Left colon (tissue), 2 donors: ENCODE measurements around the gene NRG2. TPM values are rescaled to one million over a fixed set of nuclear protein-coding genes. Genes with fewer than 3 reads are reported as not detected.
A peak's percentile ranks its signal among the peaks of the same experiment; 100 is the strongest.

Experiments
- ATAC-seq: fragments of 200-7000 bp; cut with Tn5 transposase; one replicate; pipeline ENCODE4 v1.9.1; 2020; ENCODE audit warnings: mild to moderate bottlenecking, moderate library complexity
- DNase-seq, 2 donors: peaks; one replicate each; pipeline ENCODE4 v3.0.0-alpha.2; 2020
- intact Hi-C, 2 donors: fragments of 100-400 bp; cut with DNase I in 1 of 2; cut with micrococcal nuclease in 1 of 2; formaldehyde crosslinking; loops; one replicate each; pipeline versions ENCODE4 v1.11.2 to v1.14.0; 2022; cut with DNase I, micrococcal nuclease
- total RNA-seq, 2 donors: library from RNA; stranded (reverse); fragmentation: NEBNext Ultra II Directional; extraction: Animal tissue kit (Norgen Biotek cat#: 25700); gene quantifications; one replicate each; pipeline ENCODE4 v1.2.1, GENCODE V29; 2021
- donor health status: DM: no; HTN: no; CAD: no.
- donor health status: DM: yes; HTN: yes; CAD: no.

Gene NRG2
- total RNA-seq, 2 donors from 2014 or later: 0.06 to 1.1 TPM

- intact Hi-C loops: no loop called here
- DNase-seq (no peak), ATAC-seq (no peak)
These were observed 781 bp downstream of the NRG2 start for GRCh38 chr5:140042393-140042642.

DNA sequence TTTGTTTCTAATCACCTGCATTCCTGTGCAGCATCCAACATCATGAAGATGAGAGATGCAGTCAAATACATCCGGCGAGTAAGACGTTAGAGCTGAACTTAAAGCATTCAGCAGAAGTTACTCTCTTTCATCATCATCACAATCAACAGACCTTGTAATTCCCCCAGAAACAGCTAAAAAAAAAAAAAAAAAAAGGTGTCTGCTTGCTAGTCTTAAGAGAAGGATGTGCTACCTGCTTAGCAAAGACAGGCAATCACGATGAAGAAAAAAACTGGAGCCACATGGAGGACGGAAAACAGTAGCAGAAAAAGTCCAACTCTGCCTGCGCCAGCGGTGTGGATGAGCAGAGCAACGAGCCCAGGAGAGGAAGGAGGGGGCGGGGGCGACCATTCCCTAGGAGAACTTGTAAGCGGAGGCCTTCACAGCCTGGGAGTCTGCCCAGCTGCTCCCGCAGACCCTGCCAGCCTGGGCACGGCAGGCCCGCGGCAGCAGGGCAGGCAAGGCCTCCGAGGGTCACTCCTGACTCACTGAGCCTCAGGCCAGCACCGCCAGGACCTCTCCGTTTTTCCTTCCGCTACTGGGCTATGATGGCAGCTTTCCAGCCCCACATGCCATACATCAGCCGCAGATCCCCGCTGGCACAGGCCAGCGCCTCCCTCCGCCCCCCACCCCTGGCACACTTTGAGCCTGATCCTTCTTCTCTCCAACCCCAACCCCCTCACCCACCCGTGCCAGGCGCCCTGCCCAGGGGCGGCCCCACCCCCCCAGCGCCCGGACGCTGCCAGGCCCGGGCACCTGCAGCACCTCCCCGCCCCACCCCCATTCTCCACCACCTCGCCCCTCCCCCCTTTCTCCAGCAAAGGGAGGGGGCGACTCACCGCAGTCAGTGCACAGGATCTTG is 1.4 kb downstream of the NRG2 start:
- peak; percentile 27 to 32 for DNase-seq
- intact Hi-C loops: no loop called here
- ATAC-seq: peak; percentile 34

DNA sequence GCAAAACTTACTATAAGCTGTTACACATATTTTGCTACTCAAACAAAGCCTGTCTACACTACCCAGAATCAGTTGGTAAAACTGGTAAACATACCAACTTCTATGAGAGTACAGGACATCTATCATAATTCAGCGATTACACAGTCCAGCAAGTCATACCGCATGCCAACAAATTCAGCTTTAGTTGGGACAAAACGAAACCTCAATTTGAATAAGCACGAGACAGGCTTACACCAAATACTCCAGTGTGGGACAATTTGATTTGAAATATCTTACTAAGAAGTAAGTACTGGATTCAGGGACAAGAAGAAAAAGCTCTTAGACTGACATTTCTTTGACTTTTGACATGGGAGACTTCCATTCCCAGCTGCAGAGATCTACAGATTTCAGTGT is 2.0 kb downstream of the NRG2 start:
- DNase-seq (no peak), ATAC-seq (no peak)
- intact Hi-C loops: no loop called here

GRCh38 chr5:140040358-140040757 is 2.7 kb downstream of the NRG2 start:
- no peak for DNase-seq
- intact Hi-C loops: no loop called here

DNA sequence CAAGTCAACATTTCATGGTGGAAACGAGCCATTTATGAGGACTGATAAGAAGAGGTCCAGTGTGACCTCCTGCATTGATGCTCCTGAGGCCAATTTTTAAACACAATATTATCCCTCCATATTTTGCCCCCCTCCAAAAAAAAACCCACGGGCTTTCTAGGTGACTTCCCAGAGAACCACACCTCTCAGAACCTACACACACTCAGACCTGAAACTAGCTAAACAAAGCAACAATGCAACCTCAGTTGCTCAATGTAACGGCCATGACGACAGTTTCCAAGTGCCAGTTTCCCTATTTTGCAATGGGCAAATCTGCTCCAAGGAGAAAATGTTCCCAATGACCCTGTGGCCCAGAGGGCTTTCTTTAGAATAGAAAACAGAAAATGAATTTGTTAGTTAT is 3.5 kb downstream of the NRG2 start:
- DNase-seq (no peak), ATAC-seq (no peak)
- intact Hi-C loops: no loop called here

More at GRCh38 chr5:140040358-140040757, 2.7 kb downstream of the NRG2 start:
- no peak for ATAC-seq

DNA sequence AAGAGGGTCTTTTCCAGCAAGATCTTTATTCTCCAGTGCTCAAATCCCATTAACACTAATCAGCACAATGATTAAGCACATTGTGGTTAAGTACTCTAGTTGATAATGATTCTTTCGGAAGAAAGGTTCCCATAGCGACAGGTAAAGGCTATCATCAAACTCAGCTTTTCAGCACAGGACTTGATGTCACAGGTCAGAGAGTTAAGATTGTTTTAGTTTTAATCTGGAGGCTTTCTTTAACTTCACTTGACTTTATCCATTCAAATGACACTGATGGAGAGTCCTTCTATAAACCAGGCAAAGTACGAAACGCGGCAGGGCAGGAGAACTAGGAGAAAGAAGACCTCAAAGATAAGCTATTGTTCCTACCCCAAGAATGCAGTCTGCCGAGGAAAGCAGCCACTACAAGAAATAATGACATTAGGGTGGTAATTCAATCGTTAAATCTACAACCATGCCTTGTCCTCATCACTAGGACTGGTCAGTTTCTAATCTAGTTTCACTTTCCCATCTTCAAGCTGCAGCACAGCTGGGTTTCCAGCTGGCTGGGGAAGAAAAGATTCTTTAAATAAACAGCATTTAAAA is 4.6 kb downstream of the NRG2 start:
- intact Hi-C loops: no loop called here
- DNase-seq: no peak
- no peak for ATAC-seq

DNA sequence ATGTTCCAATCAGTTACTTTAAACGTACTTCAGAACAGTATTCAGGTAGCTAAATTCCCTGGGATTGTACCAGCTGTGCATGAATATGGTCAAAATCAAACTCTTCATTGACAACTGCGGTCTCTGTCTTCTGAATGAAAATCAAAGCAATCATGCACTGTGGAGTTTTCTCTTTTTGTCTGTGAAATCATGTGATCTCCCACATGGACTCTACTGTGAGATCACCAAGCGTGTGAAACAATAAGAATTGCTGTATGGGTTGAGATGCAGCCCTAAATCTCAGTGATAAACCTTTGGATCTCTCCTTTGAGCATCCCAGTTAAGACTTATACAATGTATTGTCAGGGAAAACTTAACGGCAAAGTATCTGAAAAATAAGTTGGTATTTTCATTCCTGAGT is 6.1 kb downstream of the NRG2 start:
- DNase-seq (no peak), ATAC-seq (no peak)
- intact Hi-C loops: no loop called here

- intact Hi-C loops: no loop called here
- ATAC-seq (no peak), DNase-seq (no peak)
These were observed 7.2 kb downstream of the NRG2 start for GRCh38 chr5:140035881-140036280.

DNA sequence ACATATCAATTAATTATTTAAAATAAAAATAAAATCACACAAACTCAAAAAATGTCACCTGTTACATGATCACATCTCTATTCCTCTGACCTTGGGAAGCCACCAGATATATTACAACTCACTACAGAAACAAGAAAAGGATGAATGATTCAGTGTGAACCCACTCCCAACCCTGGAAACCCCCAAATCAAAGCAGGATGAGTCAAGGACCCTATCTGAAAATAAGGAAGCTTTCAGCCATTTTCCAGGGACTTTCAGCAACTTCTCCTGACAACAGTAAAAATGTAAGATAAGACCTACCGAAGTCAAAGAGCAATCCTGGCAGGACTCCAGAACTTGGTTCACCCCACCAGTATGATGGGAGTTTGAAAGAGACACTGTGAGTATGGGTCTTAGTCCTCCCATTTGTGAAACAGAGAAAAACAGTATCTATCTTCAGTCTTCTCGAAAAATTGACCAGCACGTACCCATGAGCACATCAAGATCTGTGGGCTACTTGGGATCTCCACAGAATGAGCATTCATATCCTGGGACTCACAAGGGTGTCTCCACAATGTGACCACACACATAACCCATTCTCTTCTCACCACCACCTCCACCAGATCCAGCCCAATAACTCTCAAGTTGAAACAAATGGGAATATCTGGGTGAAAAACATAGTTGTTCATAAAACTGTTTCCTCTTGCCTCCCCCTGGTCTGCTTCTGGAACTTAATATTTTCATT is 9.9 kb downstream of the NRG2 start:
- ATAC-seq (no peak), DNase-seq (no peak)
- intact Hi-C loops: no loop called here

- DNase-seq (no peak), ATAC-seq (no peak)
- intact Hi-C loops: no loop called here
These were observed 10.8 kb downstream of the NRG2 start for GRCh38 chr5:140032296-140032695.

GRCh38 chr5:140027807-140028206 is 15.3 kb downstream of the NRG2 start:
- ATAC-seq (no peak), DNase-seq (no peak)
- intact Hi-C loops: no loop called here

GRCh38 chr5:140025736-140026135 is 17.4 kb downstream of the NRG2 start:
- intact Hi-C loops: no loop called here
- DNase-seq (no peak), ATAC-seq (no peak)

DNA sequence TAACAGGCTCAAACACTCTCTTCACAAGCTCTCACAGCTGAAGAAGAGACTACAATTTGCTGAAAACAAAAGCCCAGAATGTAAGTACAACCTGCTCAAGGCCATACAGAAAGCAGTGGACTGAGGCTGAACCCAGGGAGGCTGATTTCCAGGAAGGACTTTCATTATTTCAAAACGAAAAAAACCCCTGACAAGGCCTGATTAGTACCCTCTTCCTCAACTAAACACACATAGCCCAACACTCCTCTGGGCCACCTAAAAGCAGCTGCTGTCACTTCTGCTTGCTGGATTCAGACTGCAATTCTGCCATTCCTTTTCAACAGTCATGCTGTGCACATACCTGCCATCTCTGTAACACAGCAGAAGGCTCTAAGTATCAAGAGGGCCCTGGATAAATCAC is 18.2 kb downstream of the NRG2 start:
- intact Hi-C loops: no loop called here
- ATAC-seq: no peak
- DNase-seq: no peak

GRCh38 chr5:140023611-140024191 is 19.4 kb downstream of the NRG2 start:
- ATAC-seq: no peak
- intact Hi-C loops: no loop called here
- no peak for DNase-seq

- intact Hi-C loops: no loop called here
- DNase-seq: no peak
- no peak for ATAC-seq
These were observed 22.4 kb downstream of the NRG2 start for GRCh38 chr5:140020601-140021177.

DNA sequence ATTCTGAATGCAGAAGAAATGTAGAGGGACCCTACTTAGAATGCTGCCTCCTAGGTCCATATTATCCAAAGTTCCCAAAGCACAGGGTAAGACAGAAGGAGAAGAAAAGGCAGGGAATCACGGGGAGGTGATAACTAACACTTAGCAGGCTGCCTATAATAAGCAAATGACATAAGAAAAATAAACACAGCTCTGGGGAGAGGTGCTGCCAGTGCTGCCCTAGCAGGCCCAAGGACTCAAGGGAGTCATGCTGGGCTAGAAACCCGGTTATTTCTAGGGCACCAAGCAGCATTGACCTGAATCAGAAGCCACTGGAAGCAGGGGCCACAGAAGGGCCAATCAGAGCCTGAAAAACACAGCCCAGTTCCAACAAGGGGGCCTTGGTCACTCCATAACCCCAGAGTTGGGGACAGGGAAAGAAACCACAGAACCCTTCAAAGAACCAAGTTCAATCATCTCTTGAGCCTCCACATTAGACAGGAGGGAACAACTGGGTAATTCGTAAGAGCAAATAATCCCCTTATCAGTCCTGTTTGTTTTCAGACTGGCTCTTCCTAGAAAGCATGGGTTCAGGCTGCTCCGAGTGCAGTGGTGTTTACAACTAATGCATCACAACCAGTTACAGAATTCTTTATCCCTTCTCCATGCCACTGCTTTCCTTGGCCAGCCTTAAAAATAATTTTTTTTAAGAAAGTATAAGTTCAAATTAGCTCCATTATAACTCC is 24.0 kb downstream of the NRG2 start:
- no peak for ATAC-seq
- intact Hi-C loops: no loop called here
- DNase-seq: no peak

DNA sequence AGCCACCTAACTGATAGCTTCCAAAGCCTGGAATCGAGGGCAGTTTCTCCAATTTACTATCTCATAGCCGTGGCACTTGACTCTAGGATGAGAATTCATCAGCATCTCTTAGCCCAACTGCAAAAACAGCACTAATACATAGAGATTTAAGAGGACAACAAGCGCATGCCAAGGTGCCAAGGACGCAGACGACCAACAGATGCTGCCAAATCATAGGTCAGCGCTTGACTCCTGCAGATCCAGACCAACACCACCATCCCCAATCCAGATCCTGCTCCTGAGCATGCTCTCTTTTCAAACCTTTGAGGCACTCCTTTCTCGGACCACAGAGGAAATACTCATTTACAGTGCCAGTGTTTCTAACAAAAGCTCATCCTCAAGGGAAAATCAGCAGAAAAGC is 24.6 kb downstream of the NRG2 start:
- DNase-seq (no peak), ATAC-seq (no peak)
- intact Hi-C loops: no loop called here

GRCh38 chr5:140018096-140018481 is 25.0 kb downstream of the NRG2 start:
- ATAC-seq: no peak
- no peak for DNase-seq
- intact Hi-C loops: no loop called here
